Neural cell (in vitro differentiated cells): ENCODE measurements around the gene HOXC9. TPM values are rescaled to one million over a fixed set of nuclear protein-coding genes. Genes with fewer than 3 reads are reported as not detected.

ENCODE experiments used
- H2AFZ ChIP-seq: fragments of 200-600, 300-800 bp; sonication (generic), shearing (Covaris generic); 2 replicates; pipeline ENCODE4 v1.6.0; 2014; ENCODE audit warnings: low read depth, mild to moderate bottlenecking, antibody characterized with exemption, low read length, moderate library complexity
- H3F3A ChIP-seq: fragments of 200-600 bp; shearing (Covaris generic); 2 replicates; pipeline ENCODE4 v1.6.1; 2016; ENCODE audit warnings: mild to moderate bottlenecking, moderate library complexity, mixed read lengths, antibody characterized with exemption, low read length; ENCODE audit not compliant: insufficient read depth, poor library complexity, severe bottlenecking
- H3K27ac ChIP-seq: fragments of 200-600, 300-800 bp; sonication (generic), shearing (Covaris generic); 2 replicates; pipeline ENCODE4 v1.5.1; 2014; ENCODE audit warnings: mild to moderate bottlenecking, low read length, moderate library complexity
- H3K27me3 ChIP-seq: fragments of 300-800, 200-600 bp; sonication (generic), shearing (Covaris generic); 2 replicates; pipeline ENCODE4 v1.6.0; 2014; ENCODE audit warnings: mild to moderate bottlenecking, low read depth, low read length, moderate library complexity; ENCODE audit not compliant: insufficient read depth
- H3K36me3 ChIP-seq: fragments of 300-800, 200-600 bp; sonication (generic), shearing (Covaris generic); 2 replicates; pipeline ENCODE4 v1.5.1; 2014; ENCODE audit warnings: mild to moderate bottlenecking, antibody characterized with exemption, low read length, moderate library complexity; ENCODE audit not compliant: insufficient read depth
- H3K4me2 ChIP-seq: fragments of 300-800, 200-600 bp; sonication (generic), shearing (Covaris generic); 2 replicates; pipeline ENCODE4 v1.6.0; 2014; ENCODE audit warnings: mild to moderate bottlenecking, low read length
- H3K4me3 ChIP-seq: fragments of 300-800, 200-600 bp; sonication (generic), shearing (Covaris generic); 2 replicates; pipeline ENCODE4 v1.5.1; 2014; ENCODE audit warnings: mild to moderate bottlenecking, low read length, moderate library complexity
- H3K79me2 ChIP-seq: fragments of 200-600 bp; shearing (Covaris generic); replicated peaks from 2 replicates; pipeline ENCODE4 v1.6.0; 2014; ENCODE audit warnings: mild to moderate bottlenecking, low read length, moderate library complexity; ENCODE audit not compliant: insufficient read depth
- H3K9ac ChIP-seq: fragments of 300-800, 200-600 bp; sonication (generic), shearing (Covaris generic); 2 replicates; pipeline ENCODE4 v1.6.1; 2016; ENCODE audit warnings: mild to moderate bottlenecking, low read length, mixed read lengths
- H3K9me2 ChIP-seq: fragments of 200-600 bp; shearing (Covaris generic); 2 replicates; pipeline ENCODE4 v1.6.1; 2016; ENCODE audit warnings: mild to moderate bottlenecking, low read length, mixed read lengths; ENCODE audit not compliant: insufficient read depth
- H3K9me3 ChIP-seq: fragments of 200-600, 300-800 bp; sonication (generic), shearing (Covaris generic); 2 replicates; pipeline ENCODE4 v1.6.1; 2016; ENCODE audit warnings: mild to moderate bottlenecking, mixed run types, low read length, moderate library complexity, mixed read lengths
- H4K20me1 ChIP-seq: fragments of 200-600 bp; shearing (Covaris generic); 2 replicates; pipeline ENCODE4 v1.6.1; 2016; ENCODE audit warnings: mild to moderate bottlenecking, mixed run types; ENCODE audit not compliant: insufficient read depth
- EP300 ChIP-seq: fragments of 450-650 bp; conservative IDR thresholded peaks from 2 replicates; pipeline ENCODE4 v1.6.1; 2014; ENCODE audit warnings: antibody characterized with exemption, mild to moderate bottlenecking, moderate library complexity; ENCODE audit not compliant: poor library complexity, severe bottlenecking
- EZH2 ChIP-seq: fragments of 200-600, 300-800 bp; shearing (Covaris generic), sonication (generic); IDR thresholded peaks from 2 replicates; pipeline ENCODE4 v1.6.1; 2014; ENCODE audit warnings: antibody characterized with exemption, low read length, borderline replicate concordance, mild to moderate bottlenecking; ENCODE audit not compliant: insufficient read depth, poor library complexity, severe bottlenecking
- MXI1 ChIP-seq: fragments of 450-650 bp; conservative IDR thresholded peaks from 2 replicates; pipeline ENCODE4 v1.6.1; 2014; ENCODE audit warnings: antibody characterized with exemption, mild to moderate bottlenecking; ENCODE audit not compliant: poor library complexity, severe bottlenecking
- POLR2AphosphoS5 ChIP-seq: IDR thresholded peaks from 2 replicates; pipeline ENCODE4 v1.6.1; 2012
- RAD21 ChIP-seq: fragments of 450-650 bp; conservative IDR thresholded peaks from 2 replicates; pipeline ENCODE4 v1.6.1; 2014; ENCODE audit warnings: antibody characterized with exemption, mild to moderate bottlenecking, moderate library complexity
- SMC3 ChIP-seq: fragments of 450-650 bp; conservative IDR thresholded peaks from 2 replicates; pipeline ENCODE4 v1.6.1; 2014; ENCODE audit warnings: antibody characterized with exemption, mild to moderate bottlenecking, moderate library complexity; ENCODE audit not compliant: poor library complexity
- TAF1 ChIP-seq: IDR thresholded peaks from 2 replicates; pipeline ENCODE4 v1.6.1; 2012; ENCODE audit warnings: low read depth
- polyA plus RNA-seq: library from polyadenylated mRNA; depleted of rRNA; stranded (reverse); fragments of >200 nt; gene quantifications from 2 replicates; pipeline ENCODE4 v1.2.3, GENCODE V29; 2014
- TF ChIP-seq, protein P1 (sequence below): IDR thresholded peaks from 2 replicates; pipeline ENCODE4 v1.6.1; 2012; ENCODE audit warnings: borderline replicate concordance
- TF ChIP-seq, protein P2 (sequence below): fragments of 450-650 bp; IDR thresholded peaks from 2 replicates; pipeline ENCODE4 v1.5.1; 2014; ENCODE audit warnings: antibody characterized with exemption, mild to moderate bottlenecking, moderate library complexity; ENCODE audit not compliant: poor library complexity, severe bottlenecking

HOXC9 gene
- polyA plus RNA-seq, 1 donor from 2014 or later = not detected

DNA sequence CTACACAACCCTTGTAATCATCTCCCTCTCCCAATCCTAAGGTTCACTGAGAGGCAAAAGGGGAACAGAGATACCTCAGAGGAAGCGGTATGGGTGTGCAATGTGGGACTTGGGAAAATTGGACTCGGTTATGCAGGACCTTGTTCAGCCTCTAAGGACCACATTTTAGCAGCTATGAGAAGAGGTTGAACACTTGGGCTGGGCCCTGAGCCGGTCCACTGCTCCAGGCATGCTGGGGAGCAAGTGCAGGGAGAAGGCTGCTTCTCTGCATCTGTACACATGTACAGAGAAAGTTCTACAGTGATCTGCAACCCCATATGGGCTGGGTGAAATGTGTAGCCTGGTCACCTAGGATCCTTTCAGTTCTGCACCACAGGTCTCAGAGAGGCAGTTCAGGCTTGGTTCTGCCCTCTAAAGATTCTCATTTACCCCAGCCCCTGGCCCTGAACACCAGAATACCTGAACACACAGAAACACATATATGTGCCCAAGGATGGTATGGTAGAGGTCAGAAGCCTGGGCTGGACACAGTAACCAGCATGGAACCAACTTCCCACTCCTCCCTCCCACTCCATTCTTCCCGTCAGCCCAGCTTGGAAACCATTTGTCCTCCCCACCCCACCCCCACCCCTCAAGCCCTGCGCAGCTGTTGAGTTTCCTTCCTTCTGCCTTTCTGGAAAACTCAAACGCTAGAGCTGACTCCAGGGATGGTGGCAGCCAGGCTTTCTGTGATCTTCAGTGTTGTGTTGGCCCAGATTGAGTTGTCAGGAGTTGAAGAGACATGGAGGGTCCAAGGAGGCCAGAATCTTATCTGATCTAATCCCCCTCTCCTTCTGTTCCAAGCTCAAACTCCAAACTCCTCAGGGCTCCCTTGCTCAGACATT is 43.3 kb downstream of the HOXC9 start:
- H3K27me3 ChIP-seq = peaks cover 99% of the 10 kb centered on the region
- H3F3A ChIP-seq = no peaks in the 10 kb centered on the region
- H3K36me3 ChIP-seq = no peaks in the 10 kb centered on the region
- H3K4me3 ChIP-seq = no peak overlapping the region
- no peaks in the 10 kb centered on the region for H4K20me1 ChIP-seq
- H2AFZ ChIP-seq = no peak overlapping the region
- H3K9me2 ChIP-seq = no peaks in the 10 kb centered on the region
- no peak overlapping the region for H3K9ac ChIP-seq
- H3K9me3 ChIP-seq = no peaks in the 10 kb centered on the region
- TF ChIP-seq EZH2 (no peak), POLR2AphosphoS5 (no peak), TAF1 (no peak), RAD21 (no peak), EP300 (no peak), MXI1 (no peak), SMC3 (no peak)
- TF ChIP-seq, protein P1, sequence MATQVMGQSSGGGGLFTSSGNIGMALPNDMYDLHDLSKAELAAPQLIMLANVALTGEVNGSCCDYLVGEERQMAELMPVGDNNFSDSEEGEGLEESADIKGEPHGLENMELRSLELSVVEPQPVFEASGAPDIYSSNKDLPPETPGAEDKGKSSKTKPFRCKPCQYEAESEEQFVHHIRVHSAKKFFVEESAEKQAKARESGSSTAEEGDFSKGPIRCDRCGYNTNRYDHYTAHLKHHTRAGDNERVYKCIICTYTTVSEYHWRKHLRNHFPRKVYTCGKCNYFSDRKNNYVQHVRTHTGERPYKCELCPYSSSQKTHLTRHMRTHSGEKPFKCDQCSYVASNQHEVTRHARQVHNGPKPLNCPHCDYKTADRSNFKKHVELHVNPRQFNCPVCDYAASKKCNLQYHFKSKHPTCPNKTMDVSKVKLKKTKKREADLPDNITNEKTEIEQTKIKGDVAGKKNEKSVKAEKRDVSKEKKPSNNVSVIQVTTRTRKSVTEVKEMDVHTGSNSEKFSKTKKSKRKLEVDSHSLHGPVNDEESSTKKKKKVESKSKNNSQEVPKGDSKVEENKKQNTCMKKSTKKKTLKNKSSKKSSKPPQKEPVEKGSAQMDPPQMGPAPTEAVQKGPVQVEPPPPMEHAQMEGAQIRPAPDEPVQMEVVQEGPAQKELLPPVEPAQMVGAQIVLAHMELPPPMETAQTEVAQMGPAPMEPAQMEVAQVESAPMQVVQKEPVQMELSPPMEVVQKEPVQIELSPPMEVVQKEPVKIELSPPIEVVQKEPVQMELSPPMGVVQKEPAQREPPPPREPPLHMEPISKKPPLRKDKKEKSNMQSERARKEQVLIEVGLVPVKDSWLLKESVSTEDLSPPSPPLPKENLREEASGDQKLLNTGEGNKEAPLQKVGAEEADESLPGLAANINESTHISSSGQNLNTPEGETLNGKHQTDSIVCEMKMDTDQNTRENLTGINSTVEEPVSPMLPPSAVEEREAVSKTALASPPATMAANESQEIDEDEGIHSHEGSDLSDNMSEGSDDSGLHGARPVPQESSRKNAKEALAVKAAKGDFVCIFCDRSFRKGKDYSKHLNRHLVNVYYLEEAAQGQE = no peak
- TF ChIP-seq, protein P2, sequence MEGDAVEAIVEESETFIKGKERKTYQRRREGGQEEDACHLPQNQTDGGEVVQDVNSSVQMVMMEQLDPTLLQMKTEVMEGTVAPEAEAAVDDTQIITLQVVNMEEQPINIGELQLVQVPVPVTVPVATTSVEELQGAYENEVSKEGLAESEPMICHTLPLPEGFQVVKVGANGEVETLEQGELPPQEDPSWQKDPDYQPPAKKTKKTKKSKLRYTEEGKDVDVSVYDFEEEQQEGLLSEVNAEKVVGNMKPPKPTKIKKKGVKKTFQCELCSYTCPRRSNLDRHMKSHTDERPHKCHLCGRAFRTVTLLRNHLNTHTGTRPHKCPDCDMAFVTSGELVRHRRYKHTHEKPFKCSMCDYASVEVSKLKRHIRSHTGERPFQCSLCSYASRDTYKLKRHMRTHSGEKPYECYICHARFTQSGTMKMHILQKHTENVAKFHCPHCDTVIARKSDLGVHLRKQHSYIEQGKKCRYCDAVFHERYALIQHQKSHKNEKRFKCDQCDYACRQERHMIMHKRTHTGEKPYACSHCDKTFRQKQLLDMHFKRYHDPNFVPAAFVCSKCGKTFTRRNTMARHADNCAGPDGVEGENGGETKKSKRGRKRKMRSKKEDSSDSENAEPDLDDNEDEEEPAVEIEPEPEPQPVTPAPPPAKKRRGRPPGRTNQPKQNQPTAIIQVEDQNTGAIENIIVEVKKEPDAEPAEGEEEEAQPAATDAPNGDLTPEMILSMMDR = no peak
- no peaks in the 10 kb centered on the region for H3K79me2 ChIP-seq
- no peak overlapping the region for H3K27ac ChIP-seq
- H3K4me2 ChIP-seq = no peak overlapping the region

GRCh38 chr12:54044425-54045103 is 44.6 kb downstream of the HOXC9 start:
- Histone ChIP-seq H3K79me2 (no peaks in the 10 kb centered on the region), H3K27ac (no peak overlapping the region)

More at GRCh38 chr12:54044425-54045103, 44.6 kb downstream of the HOXC9 start:
- H3K27me3 ChIP-seq = peaks cover 99% of the 10 kb centered on the region
- TF ChIP-seq MXI1 = no peak
- no peak for TF ChIP-seq EZH2
- TF ChIP-seq EP300 = no peak
- TF ChIP-seq, protein P2 = no peak
- TF ChIP-seq RAD21 = no peak
- TF ChIP-seq, protein P1 = no peak
- TF ChIP-seq POLR2AphosphoS5 = no peak
- TF ChIP-seq SMC3 = no peak
- TF ChIP-seq TAF1 = no peak
- H4K20me1 ChIP-seq = no peaks in the 10 kb centered on the region
- H3K4me3 ChIP-seq = no peak overlapping the region
- H3K9ac ChIP-seq = no peak overlapping the region
- no peak overlapping the region for H3K4me2 ChIP-seq
- H3K36me3 ChIP-seq = no peaks in the 10 kb centered on the region
- no peaks in the 10 kb centered on the region for H3K9me3 ChIP-seq
- H3K9me2 ChIP-seq = no peaks in the 10 kb centered on the region
- no peaks in the 10 kb centered on the region for H3F3A ChIP-seq
- H2AFZ ChIP-seq = no peak overlapping the region
